ENCODE data around the gene ZNF581.
A peak's percentile ranks its signal among the peaks of the same experiment; 100 is the strongest.

ZNF581 gene

DNA sequence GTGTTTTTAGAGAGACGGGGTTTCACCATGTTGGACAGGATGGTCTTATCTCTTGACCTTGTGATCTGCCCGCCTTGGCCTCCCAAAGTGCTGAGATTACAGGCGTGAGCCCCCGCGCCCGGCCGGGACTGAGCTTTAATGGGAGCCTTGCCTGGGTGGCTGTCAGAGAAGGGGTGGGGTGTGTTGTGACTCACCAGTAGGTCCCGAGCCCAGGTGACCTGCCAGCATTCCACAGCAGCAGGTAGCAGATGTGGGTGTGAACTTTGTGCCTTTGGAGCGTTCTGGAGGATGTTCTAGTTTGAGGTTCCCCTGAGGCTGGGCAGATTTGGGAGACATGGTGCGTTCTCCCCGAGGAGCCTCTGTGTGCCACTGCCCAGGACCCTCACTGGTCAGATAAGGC lies 24.5 kb downstream of the ZNF581 start:
- Histone ChIP-seq H3K27ac (ENCODE audit: low read depth, low read length) (no peak overlapping the region), H3K27me3 (ENCODE audit: insufficient read depth, low read length) (no peaks in the 10 kb centered on the region), H2BK5ac (ENCODE audit: low read depth, low read length, poor library complexity) (no peak overlapping the region), H3K36me3 (ENCODE audit: control insufficient read depth in 1 of 2, insufficient read depth in 2 of 2, low read length in 2 of 2) (peaks cover 76 to 87% of the 10 kb centered on the region in 2 experiments), H4K91ac (ENCODE audit: low read depth, low read length) (no peak overlapping the region), H2BK12ac (ENCODE audit: low read length) (no peak overlapping the region), H3K79me1 (ENCODE audit: low read length) (no peaks in the 10 kb centered on the region), H3K79me2 (ENCODE audit: control insufficient read depth, insufficient read depth, low read length, poor library complexity) (no peaks in the 10 kb centered on the region), H3K4me1 (ENCODE audit: control insufficient read depth in 1 of 2, insufficient read depth in 2 of 2, low read length in 2 of 2) (peaks cover 0 to 3% of the 10 kb centered on the region in 2 experiments), H4K8ac (ENCODE audit: low read depth, low read length) (no peak overlapping the region), H3K14ac (ENCODE audit: low read length) (no peak overlapping the region), H3K4ac (ENCODE audit: low read depth, low read length) (no peak overlapping the region), H3K4me2 (ENCODE audit: low read length) (no peak overlapping the region), H3K18ac (ENCODE audit: low read length) (no peak overlapping the region), H3K9me3 (ENCODE audit: insufficient read depth, low read depth, low read length) (peaks cover 2% of the 10 kb centered on the region), H3K23ac (ENCODE audit: low read length) (no peak overlapping the region), H3K9ac (ENCODE audit: low read length) (no peak overlapping the region), H2AFZ (ENCODE audit: insufficient read depth, low read length, poor library complexity) (no peak overlapping the region), H4K12ac (ENCODE audit: low read depth, low read length) (no peak overlapping the region), H3K4me3 (ENCODE audit: low read depth, low read length) (no peak overlapping the region), H2AK5ac (ENCODE audit: low read length) (no peak overlapping the region), H2BK120ac (ENCODE audit: insufficient read depth, low read length, poor library complexity) (no peak overlapping the region)
- WGBS (ENCODE audit: extremely low coverage, insufficient coverage, insufficient read length) = no CpG with 5 or more reads among the region's 11 CpGs
- DNase-seq = peak; percentile 43 to 63

GRCh38 chr19:55668603-55669348 lies 25.3 kb downstream of the ZNF581 start:
- Histone ChIP-seq H3K9me3 (ENCODE audit: insufficient read depth, low read depth, low read length) (peaks cover 2% of the 10 kb centered on the region), H3K79me2 (ENCODE audit: control insufficient read depth, insufficient read depth, low read length, poor library complexity) (no peaks in the 10 kb centered on the region), H2BK5ac (ENCODE audit: low read depth, low read length, poor library complexity) (no peak overlapping the region), H2AFZ (ENCODE audit: insufficient read depth, low read length, poor library complexity) (no peak overlapping the region), H4K12ac (ENCODE audit: low read depth, low read length) (no peak overlapping the region), H2AK5ac (ENCODE audit: low read length) (no peak overlapping the region), H3K14ac (ENCODE audit: low read length) (no peak overlapping the region), H3K18ac (ENCODE audit: low read length) (no peak overlapping the region), H3K4me2 (ENCODE audit: low read length) (no peak overlapping the region), H3K27ac (ENCODE audit: low read depth, low read length) (no peak overlapping the region), H3K4ac (ENCODE audit: low read depth, low read length) (peak overlapping the region; percentile 6), H3K27me3 (ENCODE audit: insufficient read depth, low read length) (no peaks in the 10 kb centered on the region), H2BK12ac (ENCODE audit: low read length) (no peak overlapping the region), H3K4me3 (ENCODE audit: low read depth, low read length) (no peak overlapping the region), H2BK120ac (ENCODE audit: insufficient read depth, low read length, poor library complexity) (no peak overlapping the region), H3K9ac (ENCODE audit: low read length) (no peak overlapping the region), H4K91ac (ENCODE audit: low read depth, low read length) (no peak overlapping the region), H3K79me1 (ENCODE audit: low read length) (no peaks in the 10 kb centered on the region), H3K36me3 (ENCODE audit: control insufficient read depth in 1 of 2, insufficient read depth in 2 of 2, low read length in 2 of 2) (peaks cover 72 to 84% of the 10 kb centered on the region in 2 experiments), H3K23ac (ENCODE audit: low read length) (no peak overlapping the region), H4K8ac (ENCODE audit: low read depth, low read length) (no peak overlapping the region), H3K4me1 (ENCODE audit: control insufficient read depth in 1 of 2, insufficient read depth in 2 of 2, low read length in 2 of 2) (peaks cover 0 to 3% of the 10 kb centered on the region in 2 experiments)
- WGBS (ENCODE audit: extremely low coverage, insufficient coverage, insufficient read length) = no CpG with 5 or more reads among the region's 30 CpGs
- DNase-seq = no peak

DNA sequence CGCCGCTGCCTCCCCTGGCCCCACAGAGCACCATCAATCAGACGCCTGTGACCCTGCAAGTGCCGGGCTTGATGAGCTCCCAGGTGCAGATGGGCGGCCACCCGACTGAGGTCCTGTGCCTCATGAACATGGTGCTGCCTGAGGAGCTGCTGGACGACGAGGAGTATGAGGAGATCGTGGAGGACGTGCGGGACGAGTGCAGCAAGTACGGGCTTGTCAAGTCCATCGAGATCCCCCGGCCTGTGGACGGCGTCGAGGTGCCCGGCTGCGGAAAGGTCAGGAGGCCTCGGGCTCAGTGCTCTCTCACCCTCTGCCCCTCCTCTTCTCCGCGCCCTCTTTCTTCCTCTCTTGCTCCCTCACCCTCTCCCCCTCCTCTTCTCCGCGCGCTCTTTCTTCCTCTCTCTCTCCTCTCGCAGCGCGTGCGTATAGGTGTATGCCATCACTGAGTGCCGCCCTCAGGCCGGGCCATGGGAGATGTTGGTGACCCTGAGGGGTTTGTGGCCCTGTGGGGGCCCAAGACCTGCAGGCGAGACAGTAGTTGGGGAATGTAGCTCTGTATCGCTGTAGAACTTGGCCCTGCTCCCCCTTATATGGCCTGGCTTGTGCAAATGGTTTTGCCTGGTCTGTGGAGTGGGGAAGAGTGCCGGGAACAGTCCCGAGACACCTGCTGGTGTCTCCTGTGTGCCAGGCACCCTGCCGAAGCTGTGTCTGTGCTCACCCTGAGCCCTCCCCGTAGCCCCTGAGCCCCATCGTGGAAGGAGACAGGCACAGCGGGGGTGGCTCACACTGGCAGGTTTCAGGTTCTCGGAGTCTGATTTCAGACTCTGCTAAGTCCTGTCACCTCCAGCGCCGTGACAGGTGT lies 26.2 kb downstream of the ZNF581 start:
- no peak overlapping the region for H4K8ac ChIP-seq (ENCODE audit: low read depth, low read length)
- no peak overlapping the region for H2AFZ ChIP-seq (ENCODE audit: insufficient read depth, low read length, poor library complexity)
- WGBS (ENCODE audit: extremely low coverage, insufficient coverage, insufficient read length) = 93% methylated on average over 5 of the region's 43 CpGs

DNA sequence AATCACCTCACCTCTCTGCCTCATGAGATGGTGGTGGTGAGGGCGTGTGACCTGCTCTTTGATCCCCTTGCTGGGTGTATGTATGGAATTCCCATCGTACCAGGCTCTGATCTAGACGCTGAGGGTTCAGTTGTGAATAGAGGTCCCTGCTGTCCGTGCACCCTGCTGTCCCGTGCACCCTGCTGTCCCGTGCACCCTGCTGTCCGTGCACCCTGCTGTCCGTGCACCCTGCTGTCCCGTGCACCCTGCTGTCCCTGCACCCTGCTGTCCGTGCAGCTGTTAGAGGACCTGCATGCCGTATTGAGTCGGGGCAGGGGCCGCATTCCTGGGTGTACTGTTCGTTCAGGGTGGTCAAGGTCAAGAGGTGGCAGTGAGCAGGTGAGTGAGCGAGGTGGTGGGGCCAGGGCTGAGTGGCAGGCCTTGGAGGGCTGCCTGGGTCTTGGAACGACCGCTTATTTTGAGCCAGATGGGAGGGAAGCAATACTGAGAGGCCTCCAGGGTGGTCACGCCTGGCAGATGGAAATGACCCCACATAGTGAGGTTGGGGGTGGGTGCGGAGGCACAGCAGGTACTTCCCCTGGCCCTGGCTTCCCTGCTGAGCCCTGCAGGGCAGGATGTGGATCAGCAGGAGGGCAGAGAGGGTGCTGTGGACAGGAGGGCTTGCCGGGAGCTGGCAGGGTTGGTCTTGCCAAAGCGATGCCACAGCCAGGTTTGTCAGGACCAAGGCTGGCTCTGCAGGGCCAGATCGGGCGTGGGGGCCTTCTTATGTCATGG lies 27.0 kb downstream of the ZNF581 start:
- peaks cover 2% of the 10 kb centered on the region for H3K9me3 ChIP-seq (ENCODE audit: insufficient read depth, low read depth, low read length)
- no peak overlapping the region for H4K8ac ChIP-seq (ENCODE audit: low read depth, low read length)
- no peak overlapping the region for H3K23ac ChIP-seq (ENCODE audit: low read length)
- peaks cover 62 to 74% of the 10 kb centered on the region in 2 experiments for H3K36me3 ChIP-seq (ENCODE audit: control insufficient read depth in 1 of 2, insufficient read depth in 2 of 2, low read length in 2 of 2)
- H3K27me3 ChIP-seq (ENCODE audit: insufficient read depth, low read length) = no peaks in the 10 kb centered on the region
- no peak overlapping the region for H2AFZ ChIP-seq (ENCODE audit: insufficient read depth, low read length, poor library complexity)
- no peak overlapping the region for H3K14ac ChIP-seq (ENCODE audit: low read length)
- peaks cover 4% of the 10 kb centered on the region for H3K79me1 ChIP-seq (ENCODE audit: low read length)
- WGBS (ENCODE audit: extremely low coverage, insufficient coverage, insufficient read length) = no CpG with 5 or more reads among the region's 23 CpGs
- peaks cover 0 to 3% of the 10 kb centered on the region in 2 experiments for H3K4me1 ChIP-seq (ENCODE audit: control insufficient read depth in 1 of 2, insufficient read depth in 2 of 2, low read length in 2 of 2)
- no peak overlapping the region for H3K27ac ChIP-seq (ENCODE audit: low read depth, low read length)
- no peak overlapping the region for H3K4ac ChIP-seq (ENCODE audit: low read depth, low read length)
- no peak for DNase-seq
- H2BK120ac ChIP-seq (ENCODE audit: insufficient read depth, low read length, poor library complexity) = no peak overlapping the region
- H3K9ac ChIP-seq (ENCODE audit: low read length) = no peak overlapping the region
- H3K4me2 ChIP-seq (ENCODE audit: low read length) = no peak overlapping the region
- H2AK5ac ChIP-seq (ENCODE audit: low read length) = no peak overlapping the region
- no peak overlapping the region for H2BK12ac ChIP-seq (ENCODE audit: low read length)
- no peak overlapping the region for H4K91ac ChIP-seq (ENCODE audit: low read depth, low read length)
- H3K79me2 ChIP-seq (ENCODE audit: control insufficient read depth, insufficient read depth, low read length, poor library complexity) = peaks cover 4% of the 10 kb centered on the region
- peak overlapping the region; percentile 8 for H3K4me3 ChIP-seq (ENCODE audit: low read depth, low read length)
- H2BK5ac ChIP-seq (ENCODE audit: low read depth, low read length, poor library complexity) = no peak overlapping the region
- no peak overlapping the region for H3K18ac ChIP-seq (ENCODE audit: low read length)
- H4K12ac ChIP-seq (ENCODE audit: low read depth, low read length) = no peak overlapping the region

More for the DNA sequence above, 26.2 kb downstream of the ZNF581 start:
- Histone ChIP-seq H3K4ac (ENCODE audit: low read depth, low read length) (no peak overlapping the region), H3K79me1 (ENCODE audit: low read length) (no peaks in the 10 kb centered on the region), H4K12ac (ENCODE audit: low read depth, low read length) (no peak overlapping the region), H3K4me2 (ENCODE audit: low read length) (no peak overlapping the region), H2BK120ac (ENCODE audit: insufficient read depth, low read length, poor library complexity) (no peak overlapping the region), H3K4me1 (ENCODE audit: control insufficient read depth in 1 of 2, insufficient read depth in 2 of 2, low read length in 2 of 2) (peaks cover 0 to 3% of the 10 kb centered on the region in 2 experiments), H3K14ac (ENCODE audit: low read length) (no peak overlapping the region), H3K9me3 (ENCODE audit: insufficient read depth, low read depth, low read length) (peaks cover 2% of the 10 kb centered on the region), H3K79me2 (ENCODE audit: control insufficient read depth, insufficient read depth, low read length, poor library complexity) (no peaks in the 10 kb centered on the region), H3K18ac (ENCODE audit: low read length) (no peak overlapping the region), H2BK5ac (ENCODE audit: low read depth, low read length, poor library complexity) (no peak overlapping the region), H3K4me3 (ENCODE audit: low read depth, low read length) (no peak overlapping the region), H2BK12ac (ENCODE audit: low read length) (no peak overlapping the region), H3K27ac (ENCODE audit: low read depth, low read length) (no peak overlapping the region), H3K36me3 (ENCODE audit: control insufficient read depth in 1 of 2, insufficient read depth in 2 of 2, low read length in 2 of 2) (peaks cover 68 to 80% of the 10 kb centered on the region in 2 experiments), H4K91ac (ENCODE audit: low read depth, low read length) (no peak overlapping the region), H3K23ac (ENCODE audit: low read length) (no peak overlapping the region), H2AK5ac (ENCODE audit: low read length) (no peak overlapping the region), H3K27me3 (ENCODE audit: insufficient read depth, low read length) (no peaks in the 10 kb centered on the region), H3K9ac (ENCODE audit: low read length) (no peak overlapping the region)
- DNase-seq = no peak
